Activated CD4-positive, alpha-beta T cell treated with anti-CD3 and anti-CD28 coated beads for 1 hour (primary cell): ENCODE measurements around the gene IFT80.

Source experiments
- DNase-seq: peaks from one replicate; pipeline ENCODE4 v3.0.0-alpha.2; 2020

IFT80 gene

DNA sequence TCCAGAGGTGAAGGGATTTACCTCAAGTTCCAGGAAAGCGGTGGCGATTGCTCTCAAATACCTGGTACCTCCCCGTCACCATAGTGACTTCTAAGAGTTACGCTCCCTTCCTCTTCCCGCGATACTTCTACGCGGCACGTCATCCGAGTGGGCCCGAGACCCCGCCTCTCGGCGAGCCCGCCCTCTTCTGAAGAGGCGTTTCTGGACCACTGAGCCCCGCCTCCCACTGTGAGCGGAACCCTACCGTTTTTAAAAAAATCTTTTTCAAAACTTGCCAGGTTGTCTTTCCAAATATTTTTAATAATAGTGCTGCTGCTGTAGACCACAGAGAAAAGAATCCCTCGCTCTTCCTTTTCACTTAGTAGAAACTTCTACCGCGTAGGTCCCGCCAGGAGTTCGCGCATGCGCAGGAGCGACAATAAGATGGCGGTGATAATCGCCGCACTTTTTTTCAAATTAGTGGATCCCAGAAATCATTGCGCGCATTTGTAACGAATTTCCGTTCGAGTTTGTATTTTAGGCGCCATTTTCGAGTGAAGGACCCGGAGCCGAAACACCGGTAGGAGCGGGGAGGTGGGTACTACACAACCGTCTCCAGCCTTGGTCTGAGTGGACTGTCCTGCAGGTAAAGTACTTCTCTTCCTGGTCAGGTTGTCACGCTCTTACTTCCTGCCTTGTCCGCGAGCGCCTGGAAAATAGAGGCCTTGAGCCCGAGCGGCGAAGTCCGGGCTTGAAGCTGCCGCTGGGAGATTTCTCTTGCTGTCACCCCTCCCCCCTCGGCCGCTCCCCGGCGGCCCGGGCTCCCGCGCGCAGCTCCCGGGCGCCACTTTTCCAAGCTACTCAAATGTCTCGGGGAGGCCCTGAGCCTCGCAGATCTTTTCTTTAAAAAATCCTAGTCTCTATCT, at the start of gene IFT80, which contains the start of gene SMC4:
IFT80 (minus strand) TSS at position 101 of the 905 bp plus-strand sequence. CDS start 14,625 bp downstream, outside the sequence.
SMC4 (plus strand) TSS at position 526 of the 905 bp plus-strand sequence. CDS start 1,177 bp downstream, outside the sequence.
- DNase-seq = peak; percentile 95

- DNase-seq = no peak
Measured at GRCh38 chr3:160447544-160447943, 48.5 kb upstream of the IFT80 start.

DNA sequence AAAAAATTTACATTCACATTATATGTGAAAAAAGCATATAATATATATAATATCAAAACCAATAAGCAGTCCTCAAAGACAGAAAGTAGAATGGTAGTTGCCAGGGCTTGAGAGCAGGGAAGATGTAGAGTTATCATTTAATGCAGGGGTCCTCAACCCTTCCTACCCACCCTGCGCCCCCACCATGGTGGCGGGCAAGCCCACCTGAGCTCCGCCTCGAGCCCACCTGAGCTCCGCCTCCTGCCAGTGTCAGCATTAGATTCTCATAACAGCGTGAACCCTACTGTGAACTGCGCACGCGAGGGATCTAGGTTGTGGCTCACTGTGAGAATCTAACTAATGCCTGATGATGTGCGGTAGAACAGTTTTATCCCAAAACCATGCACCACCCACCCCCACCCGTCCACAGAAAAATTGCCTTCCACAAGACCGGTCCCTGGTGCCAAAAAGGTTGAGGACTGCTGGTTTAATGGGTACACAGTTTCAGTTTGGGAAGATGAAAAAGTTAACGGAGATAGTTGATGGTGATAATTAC, 47.6 kb upstream of the IFT80 start:
- DNase-seq = no peak

- DNase-seq = no peak
Measured at GRCh38 chr3:160445854-160446253, 46.8 kb upstream of the IFT80 start.

DNA sequence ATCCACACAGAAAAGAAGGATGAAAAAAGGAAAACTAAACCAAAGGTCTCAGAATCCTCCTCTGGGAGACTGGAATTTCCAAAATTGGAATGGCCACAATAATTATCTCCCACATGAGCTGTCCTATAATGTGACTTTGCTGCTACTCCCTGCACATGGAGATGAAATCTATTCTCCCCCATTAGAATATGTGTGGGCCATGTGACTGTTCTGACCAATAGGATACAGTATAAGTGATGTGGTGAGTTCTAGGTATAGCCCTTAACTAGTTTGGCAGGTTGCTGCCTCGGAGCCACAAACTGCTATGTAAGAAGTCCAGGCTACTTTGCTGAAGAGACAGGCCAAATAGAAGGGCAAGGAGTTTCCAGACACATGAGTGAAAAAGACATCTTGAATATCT, 45.4 kb upstream of the IFT80 start:
- DNase-seq = no peak

GRCh38 chr3:160440687-160441086, 41.7 kb upstream of the IFT80 start:
- DNase-seq = no peak

DNA sequence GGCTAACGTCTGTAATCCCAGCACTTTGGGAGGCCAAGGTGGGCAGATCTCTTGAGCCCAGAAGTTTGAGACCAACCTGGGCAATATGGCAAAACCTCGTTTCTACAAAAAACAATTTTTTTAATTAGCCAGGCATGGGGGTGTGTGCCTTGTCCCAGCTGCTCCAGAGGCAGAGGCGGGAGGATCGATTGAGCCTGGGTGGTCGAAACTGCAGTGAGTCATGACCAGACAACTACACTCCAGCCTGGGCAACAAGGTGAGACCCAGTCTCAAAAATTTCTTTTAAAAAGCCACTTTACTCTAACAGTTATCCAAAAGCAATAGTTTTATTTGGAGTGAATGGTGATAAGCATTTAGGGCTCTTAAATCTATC, 38.0 kb upstream of the IFT80 start:
- no peak for DNase-seq

DNA sequence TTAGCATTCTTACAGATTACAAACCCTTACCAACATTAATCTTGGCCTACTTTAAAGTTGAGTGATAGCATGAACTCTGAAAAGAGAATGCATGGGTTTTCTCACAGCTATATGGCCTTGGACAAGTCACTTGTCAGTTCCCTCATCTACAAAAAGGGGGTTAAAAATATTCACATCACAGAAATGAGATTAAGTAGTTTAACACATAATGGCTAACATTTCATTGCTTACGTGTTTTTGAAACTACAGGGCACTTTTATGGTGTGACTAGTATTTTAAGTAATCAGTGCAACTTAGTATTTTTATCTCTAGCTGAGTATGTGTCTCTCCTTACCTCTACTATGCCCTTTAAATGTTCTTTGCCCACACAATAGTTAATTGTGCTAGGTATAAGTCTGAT, 36.7 kb upstream of the IFT80 start:
- DNase-seq = no peak

GRCh38 chr3:160435095-160435494, 36.1 kb upstream of the IFT80 start:
- no peak for DNase-seq

DNA sequence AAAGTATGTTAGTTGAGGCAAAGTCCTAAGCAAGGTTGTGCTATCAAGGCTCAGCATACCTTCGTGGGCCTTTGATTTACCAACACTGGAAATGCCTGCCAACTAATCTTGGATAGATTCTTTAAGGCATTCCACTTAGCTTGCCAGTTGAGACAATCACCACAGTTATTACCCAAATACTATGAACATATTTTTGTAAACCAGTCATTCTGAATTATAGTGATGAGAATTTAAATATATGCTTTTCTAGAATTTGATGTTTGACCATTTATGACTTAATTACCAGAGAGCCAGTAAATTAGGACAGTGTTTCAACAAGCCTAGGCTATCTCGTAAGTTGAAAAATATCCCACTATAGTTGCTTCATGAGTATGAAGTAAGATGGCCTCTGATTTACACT, 35.0 kb upstream of the IFT80 start:
- DNase-seq = no peak

DNA sequence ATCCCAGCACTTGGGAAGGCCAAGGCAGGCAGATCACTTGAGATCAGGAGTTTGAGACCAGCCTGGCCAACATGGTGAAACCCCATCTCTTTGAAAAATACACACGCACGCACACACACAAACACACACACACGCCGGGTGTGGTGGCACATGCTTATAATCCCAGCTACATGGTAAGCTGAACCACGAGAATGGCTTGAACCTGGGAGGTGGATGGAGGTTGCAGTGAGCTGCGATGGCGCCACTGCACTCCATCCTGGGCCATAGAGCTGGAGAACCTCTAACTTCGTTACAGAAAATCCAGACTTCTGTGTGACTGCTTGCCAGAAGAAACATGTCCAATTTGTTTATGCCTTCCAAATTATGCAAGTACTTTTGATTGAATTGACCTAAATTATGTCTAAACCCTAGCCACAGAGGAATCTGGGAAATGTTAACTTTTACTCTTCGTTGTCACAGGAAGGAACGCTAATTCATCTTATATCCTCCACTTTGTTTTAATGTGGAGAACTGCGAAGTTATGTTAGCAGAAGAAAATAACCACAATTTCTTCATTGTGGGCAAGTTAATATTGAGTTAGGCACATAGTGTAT, 28.9 kb upstream of the IFT80 start:
- no peak for DNase-seq

GRCh38 chr3:160417311-160417710, 18.3 kb upstream of the IFT80 start:
- no peak for DNase-seq

GRCh38 chr3:160413613-160414248, 14.7 kb upstream of the IFT80 start:
- peak; percentile 40 for DNase-seq

- DNase-seq = no peak
Measured at GRCh38 chr3:160412477-160412876, 13.5 kb upstream of the IFT80 start.

GRCh38 chr3:160409812-160410610, 11.0 kb upstream of the IFT80 start:
- DNase-seq = no peak

DNA sequence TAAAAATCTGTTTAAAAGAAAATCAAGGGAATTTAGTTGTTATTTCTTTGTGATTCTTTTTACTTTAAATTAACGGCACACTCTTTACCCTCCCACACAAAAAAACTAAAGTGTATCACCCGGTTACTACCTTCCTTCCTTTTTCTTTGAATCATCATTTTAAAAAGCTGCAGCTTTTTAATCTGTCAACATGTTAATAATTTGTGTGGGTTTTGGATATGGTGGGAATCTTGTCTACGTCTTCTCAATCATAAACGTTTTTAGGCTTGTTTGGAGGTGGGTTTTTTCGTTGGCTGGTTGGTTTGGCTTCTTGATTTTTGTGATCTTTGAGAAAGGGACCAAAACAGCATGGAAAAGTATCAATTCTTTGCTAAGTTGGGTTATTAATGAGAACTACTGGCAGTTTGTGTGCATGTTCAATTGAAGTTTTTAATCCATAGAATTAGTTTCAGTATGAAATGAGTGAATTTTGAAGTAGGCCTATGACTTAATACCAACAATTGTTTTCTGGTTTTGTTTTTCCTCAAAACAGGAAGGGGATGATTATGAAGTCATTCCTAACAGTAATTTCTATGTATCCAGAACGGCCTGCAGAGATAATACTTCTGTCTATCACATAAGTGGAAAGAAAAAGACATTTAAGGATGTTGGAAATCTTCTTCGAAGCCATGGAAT, 4.9 kb upstream of the IFT80 start:
- DNase-seq = no peak

GRCh38 chr3:160403028-160403545, 4.1 kb upstream of the IFT80 start:
- DNase-seq = no peak

DNA sequence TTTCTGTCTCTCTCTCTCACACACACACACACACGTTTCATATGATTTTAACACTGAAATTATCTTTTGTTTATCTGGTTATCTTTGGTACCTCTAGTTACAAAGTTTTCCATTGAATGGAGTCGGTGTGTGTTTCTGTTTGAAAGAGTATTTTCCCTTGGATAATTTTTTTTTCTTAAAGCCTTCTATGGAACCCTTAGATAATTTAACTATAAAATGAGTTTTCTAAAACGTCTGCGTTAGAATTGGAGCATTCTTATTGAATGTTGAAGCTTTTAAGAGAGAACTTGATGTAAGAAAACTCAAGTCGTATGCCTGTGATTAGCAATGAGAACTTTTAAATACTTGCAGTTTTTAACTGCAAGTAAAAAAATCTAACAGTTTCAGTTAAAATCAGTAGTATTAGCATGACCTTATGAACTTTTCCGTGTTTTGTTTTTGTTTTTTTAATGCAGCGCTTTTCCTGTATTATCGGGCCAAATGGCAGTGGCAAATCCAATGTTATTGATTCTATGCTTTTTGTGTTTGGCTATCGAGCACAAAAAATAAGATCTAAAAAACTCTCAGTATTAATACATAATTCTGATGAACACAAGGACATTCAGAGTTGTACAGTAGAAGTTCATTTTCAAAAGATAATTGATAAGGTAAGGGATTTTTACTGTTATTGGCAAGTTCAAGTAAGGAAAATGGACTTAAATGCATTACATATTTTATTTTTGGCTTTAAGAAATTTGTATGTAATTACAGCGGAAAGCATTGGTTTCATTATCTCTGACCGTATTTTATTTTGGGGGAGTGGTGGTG, 3.4 kb upstream of the IFT80 start:
- no peak for DNase-seq

DNA sequence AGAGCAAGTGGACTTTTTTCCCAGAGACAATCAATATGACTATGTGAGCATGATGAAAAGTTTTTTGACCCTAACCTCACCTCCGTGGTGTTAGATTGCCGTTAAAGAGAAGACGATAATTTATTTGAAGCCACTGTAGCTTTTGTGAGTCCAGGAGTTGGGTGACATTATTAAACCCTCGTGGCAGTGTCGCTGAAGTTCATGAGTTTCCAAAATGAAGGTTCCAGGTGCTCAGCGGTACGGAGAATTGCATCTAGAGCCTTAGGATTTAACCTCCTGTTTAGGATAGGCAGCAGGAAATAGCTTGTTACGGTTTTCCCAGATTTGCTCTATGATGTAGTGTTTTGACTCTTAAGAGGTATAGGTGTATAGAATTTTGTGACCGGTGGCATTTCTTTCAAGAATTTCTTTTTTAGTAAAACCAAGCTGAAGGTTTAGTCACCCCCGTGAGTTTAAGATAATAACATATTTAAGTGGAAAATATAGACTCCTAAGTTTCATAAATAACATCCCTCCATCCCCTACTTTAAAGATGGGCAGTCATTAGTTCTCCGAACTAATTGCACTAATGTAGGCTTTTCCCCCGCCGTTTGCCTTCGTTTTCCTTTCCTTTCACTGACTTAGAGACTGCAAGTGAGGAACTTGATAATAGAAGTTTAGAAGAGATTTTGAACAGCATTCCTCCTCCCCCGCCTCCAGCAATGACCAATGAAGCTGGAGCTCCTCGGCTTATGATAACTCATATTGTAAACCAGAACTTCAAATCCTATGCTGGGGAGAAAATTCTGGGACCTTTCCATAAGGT, 2.5 kb upstream of the IFT80 start:
- no peak for DNase-seq

- no peak for DNase-seq
Measured at GRCh38 chr3:160400702-160401150, 1.7 kb upstream of the IFT80 start.
